GM12801 (cell line): ENCODE measurements around the gene SCYL1.

ENCODE experiments used
- TF ChIP-seq, protein P1 (sequence below): IDR thresholded peaks from one replicate; pipeline ENCODE4 v1.5.1; 2011; ENCODE audit warnings: control low read depth; ENCODE audit not compliant: insufficient read length; ENCODE audit errors: extremely low read depth

The SCYL1 gene

DNA sequence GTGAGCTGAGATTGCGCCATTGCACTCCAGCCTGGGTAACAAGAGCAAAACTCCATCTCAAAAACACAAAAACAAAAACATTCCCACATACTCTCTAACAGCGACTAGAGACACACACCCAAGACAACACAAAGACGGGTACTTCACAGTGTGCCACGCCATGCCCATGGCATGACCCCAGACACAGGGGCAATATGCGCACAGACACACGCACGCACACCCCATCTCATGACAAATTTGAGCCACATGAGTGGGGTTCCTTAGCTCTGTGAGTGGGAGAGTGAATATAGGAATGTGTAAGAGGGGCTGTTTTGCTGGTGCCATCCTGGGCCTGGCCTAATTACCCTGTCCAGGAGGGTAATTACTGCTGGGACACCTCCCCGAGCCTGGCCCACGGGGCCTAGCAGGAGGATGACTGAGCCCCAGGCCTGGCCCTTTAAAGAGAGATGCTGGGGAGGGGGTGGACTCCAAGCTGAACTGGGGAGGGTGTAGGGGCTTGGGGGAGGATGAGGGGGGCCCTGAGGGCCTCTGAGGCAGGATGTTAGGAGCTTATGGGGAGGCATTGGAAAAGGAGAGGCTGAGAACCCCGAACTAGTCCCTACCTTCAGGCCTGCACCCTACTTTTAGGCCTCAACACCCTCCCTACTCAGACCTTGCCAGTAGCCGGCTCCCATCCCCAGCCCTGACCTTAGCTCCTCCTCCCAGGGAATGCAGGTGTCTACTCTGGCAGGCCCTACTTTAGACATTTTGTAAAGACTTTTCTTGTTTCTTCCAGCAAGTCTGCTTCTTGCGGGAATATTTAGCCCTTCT lies 31.8 kb downstream of the SCYL1 start:
- TF ChIP-seq, protein P1, sequence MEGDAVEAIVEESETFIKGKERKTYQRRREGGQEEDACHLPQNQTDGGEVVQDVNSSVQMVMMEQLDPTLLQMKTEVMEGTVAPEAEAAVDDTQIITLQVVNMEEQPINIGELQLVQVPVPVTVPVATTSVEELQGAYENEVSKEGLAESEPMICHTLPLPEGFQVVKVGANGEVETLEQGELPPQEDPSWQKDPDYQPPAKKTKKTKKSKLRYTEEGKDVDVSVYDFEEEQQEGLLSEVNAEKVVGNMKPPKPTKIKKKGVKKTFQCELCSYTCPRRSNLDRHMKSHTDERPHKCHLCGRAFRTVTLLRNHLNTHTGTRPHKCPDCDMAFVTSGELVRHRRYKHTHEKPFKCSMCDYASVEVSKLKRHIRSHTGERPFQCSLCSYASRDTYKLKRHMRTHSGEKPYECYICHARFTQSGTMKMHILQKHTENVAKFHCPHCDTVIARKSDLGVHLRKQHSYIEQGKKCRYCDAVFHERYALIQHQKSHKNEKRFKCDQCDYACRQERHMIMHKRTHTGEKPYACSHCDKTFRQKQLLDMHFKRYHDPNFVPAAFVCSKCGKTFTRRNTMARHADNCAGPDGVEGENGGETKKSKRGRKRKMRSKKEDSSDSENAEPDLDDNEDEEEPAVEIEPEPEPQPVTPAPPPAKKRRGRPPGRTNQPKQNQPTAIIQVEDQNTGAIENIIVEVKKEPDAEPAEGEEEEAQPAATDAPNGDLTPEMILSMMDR, result no peak

DNA sequence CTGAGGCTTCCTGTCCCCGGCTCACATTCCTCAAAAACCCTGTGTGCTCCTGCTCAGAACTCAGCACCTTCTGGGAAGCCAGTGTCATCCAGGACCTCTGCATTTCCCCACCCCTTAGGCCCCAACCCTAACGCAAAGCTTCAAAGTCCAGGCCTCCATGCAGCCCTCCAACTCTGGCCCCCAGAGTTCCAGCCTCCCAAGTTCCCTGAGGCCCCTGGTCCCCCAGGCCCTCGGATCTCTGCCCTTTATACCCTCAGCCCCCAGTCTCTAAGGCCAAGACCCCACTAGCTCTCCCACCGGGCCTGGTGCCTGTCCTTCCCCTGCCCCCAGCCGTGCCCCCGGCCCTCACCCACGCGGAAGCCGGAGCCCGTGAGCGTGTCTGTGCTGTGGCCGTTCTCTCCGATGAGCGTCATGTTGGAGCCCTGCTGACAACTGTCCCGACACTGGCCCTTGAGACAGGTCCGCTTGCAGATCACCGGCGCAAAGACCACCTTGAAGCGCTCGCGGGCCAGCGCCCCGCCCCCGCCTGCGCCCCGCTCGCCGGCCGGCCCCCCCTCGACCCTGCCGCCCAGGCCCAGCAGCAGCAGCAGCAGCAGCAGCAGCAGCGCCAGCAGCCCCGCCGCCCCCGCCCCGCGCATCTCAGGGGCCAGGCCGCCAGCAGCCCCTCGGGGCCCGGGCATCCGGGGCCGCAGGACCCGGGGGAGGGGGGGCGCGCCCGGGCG lies 32.6 kb downstream of the SCYL1 start:
- TF ChIP-seq, protein P1, result no peak

DNA sequence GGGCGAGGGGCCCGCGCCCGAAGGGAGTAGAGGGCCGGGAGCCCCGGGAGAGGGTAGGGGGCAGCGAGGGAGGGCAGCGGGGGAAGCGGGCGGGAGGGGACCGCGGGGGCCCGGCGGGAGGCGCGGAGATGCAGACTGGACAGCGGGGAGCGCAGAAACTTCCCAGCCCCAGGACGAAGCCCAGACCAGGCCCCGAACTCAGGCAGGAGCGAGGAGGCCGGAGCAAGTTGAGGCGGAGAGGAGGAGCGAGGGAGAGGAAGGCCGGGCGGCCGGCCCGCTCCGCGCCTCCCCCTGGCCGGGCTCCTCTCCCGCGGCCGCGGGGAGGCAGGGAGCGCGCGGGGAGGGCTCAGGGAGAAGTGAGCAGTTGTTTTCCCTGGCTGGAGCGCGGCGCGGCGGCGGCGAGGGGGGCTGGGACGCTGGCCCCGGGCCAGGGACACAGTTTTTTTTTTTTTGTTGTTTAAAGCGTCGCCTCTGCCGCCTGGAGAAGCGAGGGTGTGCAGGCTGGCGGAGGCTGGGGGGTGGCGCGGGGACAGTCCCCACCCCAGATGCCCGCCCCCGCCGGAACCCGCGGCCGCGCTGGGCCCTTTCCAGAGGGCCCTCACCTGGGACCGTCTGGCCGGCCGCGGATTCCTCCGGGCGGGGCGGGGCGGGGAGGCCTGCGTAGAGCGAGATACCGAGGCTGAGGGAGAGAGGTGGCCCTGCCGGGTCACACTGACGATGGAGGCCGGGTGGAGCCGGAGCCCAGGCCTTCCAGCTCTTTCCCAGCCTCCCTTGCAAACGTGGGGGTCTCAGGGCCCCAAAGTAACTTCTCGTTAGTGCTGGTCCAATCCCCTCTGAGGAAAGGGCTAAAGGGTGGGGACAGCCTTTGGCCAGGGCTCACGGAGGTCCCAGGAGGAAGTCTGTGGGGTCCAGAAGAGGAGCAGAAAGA lies 33.4 kb downstream of the SCYL1 start, which contains the start of gene LTBP3:
Gene LTBP3 (minus strand): TSS at position 358 of the 928 bp plus-strand sequence. CDS start 400 bp downstream, outside the sequence.
- TF ChIP-seq, protein P1, result no peak

DNA sequence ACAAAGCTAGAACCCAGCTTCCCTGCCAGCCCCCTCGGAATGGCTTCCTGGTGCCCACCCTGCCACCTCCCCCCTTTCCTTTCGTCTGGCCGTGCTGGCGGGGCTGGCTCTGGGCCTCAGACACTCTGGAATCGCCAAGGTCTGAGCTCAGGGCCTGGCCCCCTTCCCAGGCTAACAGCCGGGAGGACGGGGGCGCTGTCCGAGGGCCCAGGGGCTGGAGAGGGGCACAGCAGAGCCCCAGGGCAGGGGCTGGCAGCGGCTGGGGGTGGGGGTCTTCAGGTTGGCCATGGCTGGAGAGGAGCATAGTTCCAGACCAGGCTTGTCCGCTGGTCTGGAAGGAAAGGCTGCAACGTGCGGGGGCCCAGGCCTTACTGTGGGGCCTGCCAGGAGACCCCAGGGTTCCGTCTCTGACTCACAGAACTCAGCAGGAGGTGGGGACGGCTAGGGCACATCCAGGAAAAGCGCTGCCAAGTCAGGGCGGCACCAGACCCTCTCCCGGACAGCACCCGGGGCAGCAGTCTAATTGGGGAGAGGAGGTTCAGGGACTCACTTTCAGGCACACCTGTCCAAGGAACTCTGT lies 34.1 kb downstream of the SCYL1 start:
- TF ChIP-seq, protein P1, result no peak

DNA sequence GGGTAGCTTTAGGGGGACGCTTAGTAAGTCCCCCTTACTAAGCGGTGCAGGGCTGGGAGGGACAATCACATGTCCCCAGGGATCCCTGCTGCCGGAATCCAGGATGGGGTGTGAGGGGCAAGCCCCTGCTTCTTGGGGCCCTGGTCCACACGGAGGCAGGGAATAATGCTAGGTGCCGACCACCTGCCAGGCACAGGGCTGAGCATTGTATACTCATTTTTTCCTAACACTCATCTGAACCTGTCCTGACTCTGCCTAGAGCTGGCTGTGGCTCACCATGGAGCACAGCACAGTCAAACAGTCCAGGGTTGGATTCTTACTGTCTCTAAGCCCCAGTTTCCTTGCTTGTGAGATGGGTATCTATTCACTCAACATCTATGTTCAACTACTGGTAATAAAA lies 34.7 kb downstream of the SCYL1 start:
- TF ChIP-seq, protein P1, result no peak

DNA sequence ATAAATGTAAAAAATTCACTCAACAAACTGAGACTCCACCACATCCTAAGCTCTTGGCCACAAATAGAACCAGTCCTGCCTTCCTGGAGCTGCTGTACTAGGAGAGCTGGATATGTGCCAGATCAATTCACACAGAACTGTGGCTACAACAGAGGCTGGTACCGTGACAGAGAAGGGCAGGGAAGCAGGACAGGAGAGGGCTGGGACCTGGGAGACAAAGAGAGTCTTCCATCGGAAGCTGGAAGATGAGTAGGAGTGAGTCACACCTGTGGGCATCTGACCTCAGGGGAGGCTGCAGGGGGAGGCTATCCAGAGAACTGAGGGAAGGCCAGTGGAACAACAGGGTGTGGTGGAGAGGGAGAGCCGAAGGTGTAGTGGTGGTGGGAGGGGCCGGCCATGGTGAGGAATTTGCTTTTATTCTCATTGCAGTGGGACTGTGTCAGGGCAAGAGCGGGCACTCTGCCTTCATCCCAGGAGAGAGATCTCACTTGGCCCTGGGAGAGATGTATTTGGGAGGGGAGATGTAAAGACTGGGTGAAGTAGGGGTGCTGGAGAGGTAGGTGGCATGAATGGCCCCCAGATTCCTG lies 35.2 kb downstream of the SCYL1 start:
- TF ChIP-seq, protein P1, result no peak
